ENCODE measurements around the gene MARCHF10. TPM values are rescaled to one million over a fixed set of nuclear protein-coding genes. Genes with fewer than 3 reads are reported as not detected.

MARCHF10 gene
- total and polyA plus RNA-seq, 9 of the 15 experiments (the other 6 are each of a cell fraction or from before 2014, with no cell fraction given) = not detected

- TF ChIP-seq, protein P1, sequence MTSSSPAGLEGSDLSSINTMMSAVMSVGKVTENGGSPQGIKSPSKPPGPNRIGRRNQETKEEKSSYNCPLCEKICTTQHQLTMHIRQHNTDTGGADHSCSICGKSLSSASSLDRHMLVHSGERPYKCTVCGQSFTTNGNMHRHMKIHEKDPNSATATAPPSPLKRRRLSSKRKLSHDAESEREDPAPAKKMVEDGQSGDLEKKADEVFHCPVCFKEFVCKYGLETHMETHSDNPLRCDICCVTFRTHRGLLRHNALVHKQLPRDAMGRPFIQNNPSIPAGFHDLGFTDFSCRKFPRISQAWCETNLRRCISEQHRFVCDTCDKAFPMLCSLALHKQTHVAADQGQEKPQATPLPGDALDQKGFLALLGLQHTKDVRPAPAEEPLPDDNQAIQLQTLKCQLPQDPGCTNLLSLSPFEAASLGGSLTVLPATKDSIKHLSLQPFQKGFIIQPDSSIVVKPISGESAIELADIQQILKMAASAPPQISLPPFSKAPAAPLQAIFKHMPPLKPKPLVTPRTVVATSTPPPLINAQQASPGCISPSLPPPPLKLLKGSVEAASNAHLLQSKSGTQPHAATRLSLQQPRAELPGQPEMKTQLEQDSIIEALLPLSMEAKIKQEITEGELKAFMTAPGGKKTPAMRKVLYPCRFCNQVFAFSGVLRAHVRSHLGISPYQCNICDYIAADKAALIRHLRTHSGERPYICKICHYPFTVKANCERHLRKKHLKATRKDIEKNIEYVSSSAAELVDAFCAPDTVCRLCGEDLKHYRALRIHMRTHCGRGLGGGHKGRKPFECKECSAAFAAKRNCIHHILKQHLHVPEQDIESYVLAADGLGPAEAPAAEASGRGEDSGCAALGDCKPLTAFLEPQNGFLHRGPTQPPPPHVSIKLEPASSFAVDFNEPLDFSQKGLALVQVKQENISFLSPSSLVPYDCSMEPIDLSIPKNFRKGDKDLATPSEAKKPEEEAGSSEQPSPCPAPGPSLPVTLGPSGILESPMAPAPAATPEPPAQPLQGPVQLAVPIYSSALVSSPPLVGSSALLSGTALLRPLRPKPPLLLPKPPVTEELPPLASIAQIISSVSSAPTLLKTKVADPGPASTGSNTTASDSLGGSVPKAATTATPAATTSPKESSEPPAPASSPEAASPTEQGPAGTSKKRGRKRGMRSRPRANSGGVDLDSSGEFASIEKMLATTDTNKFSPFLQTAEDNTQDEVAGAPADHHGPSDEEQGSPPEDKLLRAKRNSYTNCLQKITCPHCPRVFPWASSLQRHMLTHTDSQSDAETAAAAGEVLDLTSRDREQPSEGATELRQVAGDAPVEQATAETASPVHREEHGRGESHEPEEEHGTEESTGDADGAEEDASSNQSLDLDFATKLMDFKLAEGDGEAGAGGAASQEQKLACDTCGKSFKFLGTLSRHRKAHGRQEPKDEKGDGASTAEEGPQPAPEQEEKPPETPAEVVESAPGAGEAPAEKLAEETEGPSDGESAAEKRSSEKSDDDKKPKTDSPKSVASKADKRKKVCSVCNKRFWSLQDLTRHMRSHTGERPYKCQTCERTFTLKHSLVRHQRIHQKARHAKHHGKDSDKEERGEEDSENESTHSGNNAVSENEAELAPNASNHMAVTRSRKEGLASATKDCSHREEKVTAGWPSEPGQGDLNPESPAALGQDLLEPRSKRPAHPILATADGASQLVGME (CRISPR knock-in tag; IDR thresholded peaks at IDR 0.05) = no peak
- TF ChIP-seq MAX (CRISPR knock-in tag; IDR thresholded peaks at IDR 0.05) (0 out of 2 replicates have a peak, but pooled peaks have one; percentile 24), BCL6 (CRISPR knock-in tag; IDR thresholded peaks at IDR 0.05) (no peak), E2F1 (CRISPR knock-in tag; IDR thresholded peaks at IDR 0.05) (no peak), SLC30A9 (CRISPR knock-in tag; IDR thresholded peaks at IDR 0.05) (no peak), BCOR (IDR thresholded peaks at IDR 0.05) (no peak), TCF7 (IDR thresholded peaks at IDR 0.05; ENCODE audit: borderline replicate concordance) (no peak), HDAC1 (IDR thresholded peaks at IDR 0.05) (peak in 1 of 2 experiments; percentile 63; a peak in 2 of 4 replicates), SRSF3 (IDR thresholded peaks at IDR 0.05; ENCODE audit: insufficient read depth, low read length) (no peak), SMAD1 (IDR thresholded peaks at IDR 0.05; ENCODE audit: low read depth, low read length, partially characterized antibody) (no peak), CEBPB (tag; IDR thresholded peaks at IDR 0.05) (no peak), SMAD3 (CRISPR knock-in tag; conservative IDR thresholded peaks at IDR 0.05) (no peak), KAT8 (IDR thresholded peaks at IDR 0.05; ENCODE audit: low read depth) (no peak), VEZF1 (CRISPR knock-in tag; IDR thresholded peaks at IDR 0.05) (peak; percentile 91), TFAM (CRISPR knock-in tag; conservative IDR thresholded peaks at IDR 0.05) (no peak), SRSF9 (IDR thresholded peaks at IDR 0.05; ENCODE audit: borderline replicate concordance, low read depth, low read length) (no peak), ZZZ3 (IDR thresholded peaks at IDR 0.05) (no peak)
Observed at GRCh38 chr17:62653002-62653825, 154.9 kb downstream of the MARCHF10 start (continued).

Data from K562 (cell line).